ENCODE results near the gene NLRP14.

NLRP14 gene

GRCh38 chr11:7060868-7061267, 40.6 kb downstream of the NLRP14 start:
- no peak for DNase-seq

DNA sequence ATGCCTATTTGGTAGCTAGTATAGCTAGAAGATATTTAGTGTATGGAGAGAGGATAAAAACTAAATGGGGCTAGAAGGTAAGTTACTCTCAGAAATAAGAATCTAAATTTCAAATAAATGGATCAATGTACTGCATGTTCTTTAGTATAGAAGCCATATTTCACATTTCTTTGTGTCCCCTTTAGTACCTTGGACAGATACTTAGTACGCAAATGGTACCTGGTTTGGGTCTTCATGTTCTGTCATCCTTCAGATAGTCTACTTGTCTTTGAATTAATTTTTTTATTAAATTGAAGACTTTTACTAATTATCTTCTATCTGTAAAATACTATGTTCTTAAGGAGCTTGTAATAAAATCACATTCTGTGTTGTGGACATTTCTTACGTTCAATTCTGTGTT, 42.3 kb downstream of the NLRP14 start:
- no peak for DNase-seq

- DNase-seq: no peak
These were observed 52.2 kb downstream of the NLRP14 start for GRCh38 chr11:7072401-7073028.

GRCh38 chr11:7077101-7077500, 56.8 kb downstream of the NLRP14 start:
- no peak for DNase-seq

GRCh38 chr11:7079545-7080135, 59.4 kb downstream of the NLRP14 start:
- no peak for DNase-seq

- DNase-seq: no peak
These were observed 60.6 kb downstream of the NLRP14 start for GRCh38 chr11:7080900-7081299.

DNA sequence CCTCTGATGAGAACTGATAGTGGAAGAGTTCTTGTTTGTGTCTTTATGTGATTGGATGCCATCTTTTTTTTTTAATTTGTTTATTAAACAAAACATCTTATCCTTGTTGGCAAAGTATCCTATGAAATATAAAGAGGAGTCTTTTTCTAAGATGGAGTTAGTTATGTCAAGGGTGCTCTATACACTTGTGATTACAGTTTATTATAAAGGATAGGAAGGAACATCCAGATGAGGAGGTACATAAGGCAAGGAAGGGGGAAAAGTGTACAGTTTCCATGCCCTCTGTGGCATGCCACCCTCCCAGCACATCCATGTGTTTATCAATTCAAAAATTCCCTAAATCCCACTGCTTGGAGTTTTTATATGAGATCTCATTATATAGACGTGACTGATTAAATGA, 61.2 kb downstream of the NLRP14 start:
- DNase-seq: no peak

DNA sequence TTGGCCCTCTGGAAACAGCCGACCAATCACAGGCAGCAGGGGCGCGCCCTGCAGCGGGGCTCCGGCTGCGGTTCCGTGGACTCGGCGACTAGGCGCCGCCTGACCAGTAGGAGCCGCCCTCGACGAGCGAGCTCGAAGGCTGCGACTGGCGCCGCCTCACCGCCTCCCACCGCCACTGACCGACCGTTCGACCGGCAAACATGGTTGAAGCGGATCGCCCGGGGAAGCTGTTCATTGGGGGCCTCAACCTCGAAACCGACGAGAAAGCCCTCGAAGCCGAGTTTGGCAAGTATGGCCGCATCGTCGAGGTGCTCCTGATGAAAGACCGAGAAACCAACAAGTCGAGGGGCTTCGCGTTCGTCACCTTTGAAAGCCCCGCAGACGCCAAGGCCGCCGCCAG, 68.6 kb downstream of the NLRP14 start, which contains the start of gene RBMXL2:
Gene RBMXL2 (plus strand): TSS at position 78 of the 400 bp plus-strand sequence. CDS start 123 bp downstream, at position 201.
- DNase-seq: no peak

DNA sequence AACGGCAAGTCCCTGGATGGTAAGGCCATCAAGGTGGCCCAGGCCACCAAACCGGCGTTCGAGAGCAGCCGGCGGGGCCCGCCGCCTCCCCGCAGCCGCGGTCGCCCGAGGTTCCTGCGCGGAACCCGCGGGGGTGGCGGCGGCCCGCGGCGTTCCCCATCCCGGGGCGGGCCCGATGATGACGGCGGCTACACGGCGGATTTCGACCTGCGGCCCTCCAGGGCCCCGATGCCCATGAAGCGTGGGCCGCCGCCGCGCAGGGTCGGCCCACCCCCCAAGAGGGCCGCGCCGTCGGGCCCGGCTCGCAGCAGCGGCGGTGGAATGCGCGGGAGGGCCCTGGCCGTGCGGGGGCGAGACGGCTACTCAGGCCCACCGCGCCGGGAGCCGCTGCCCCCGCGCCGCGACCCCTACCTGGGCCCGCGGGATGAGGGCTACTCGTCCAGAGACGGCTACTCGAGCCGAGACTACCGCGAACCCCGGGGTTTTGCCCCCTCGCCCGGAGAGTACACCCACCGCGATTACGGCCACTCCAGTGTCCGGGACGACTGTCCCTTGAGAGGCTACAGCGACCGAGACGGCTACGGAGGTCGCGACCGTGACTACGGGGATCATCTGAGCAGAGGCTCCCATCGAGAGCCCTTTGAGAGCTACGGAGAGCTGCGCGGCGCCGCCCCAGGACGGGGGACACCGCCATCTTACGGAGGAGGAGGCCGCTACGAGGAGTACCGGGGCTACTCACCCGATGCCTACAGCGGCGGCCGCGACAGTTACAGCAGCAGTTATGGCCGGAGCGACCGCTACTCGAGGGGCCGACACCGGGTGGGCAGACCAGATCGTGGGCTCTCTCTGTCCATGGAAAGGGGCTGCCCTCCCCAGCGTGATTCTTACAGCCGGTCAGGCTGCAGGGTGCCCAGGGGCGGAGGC, 69.3 kb downstream of the NLRP14 start:
- DNase-seq: no peak

- DNase-seq: no peak
These were observed 78.1 kb downstream of the NLRP14 start for GRCh38 chr11:7098235-7098832.

- DNase-seq: no peak
These were observed 95.5 kb downstream of the NLRP14 start for GRCh38 chr11:7115780-7116179.

- no peak for DNase-seq
These were observed 96.1 kb downstream of the NLRP14 start for GRCh38 chr11:7116370-7116769.

Data from NCI-H1436 treated with DMSO at 0.1 percent for 48 hours (cell line).